Kidney (tissue), 14 donors: ENCODE results near the gene FER. TPM values are rescaled to one million over a fixed set of nuclear protein-coding genes. Genes with fewer than 3 reads are reported as not detected.
"Not testable (repeated sequence)": the region's sequence is repeated elsewhere in the genome, so short reads cannot be mapped to it uniquely, and the experiment has no call there.

Experiments used
- DNase-seq, 5 donors: peaks; one replicate each; pipeline ENCODE4 v3.0.0-alpha.2; 2013 to 2020
- FAIRE-seq: peaks from 2 replicates; lab custom pipeline; 2012; peaks lifted over from hg19 to GRCh38; lab: Jason Lieb, UNC
- H3K27ac ChIP-seq, 2 donors: one replicate each; pipeline ENCODE4 v1.7.0; 2013; ENCODE audit warnings: low read depth in 2 of 2, low read length in 2 of 2, inconsistent platforms in 1 of 2
- H3K27me3 ChIP-seq: one replicate; pipeline ENCODE4 v1.7.1; 2013; ENCODE audit warnings: low read length, inconsistent platforms; ENCODE audit not compliant: control insufficient read depth, insufficient read depth
- H3K36me3 ChIP-seq, 3 donors: one replicate each; pipeline versions ENCODE4 v1.7.0 to v1.7.1; 2013; ENCODE audit warnings: low read length in 3 of 3, control low read depth in 1 of 3, inconsistent platforms in 1 of 3; ENCODE audit not compliant: insufficient read depth in 3 of 3, control insufficient read depth in 2 of 3
- H3K4me1 ChIP-seq, 3 donors: one replicate each; pipeline versions ENCODE4 v1.7.0 to v1.7.1; 2013; ENCODE audit warnings: low read length in 3 of 3, inconsistent platforms in 1 of 3, low read depth in 1 of 3; ENCODE audit not compliant: control insufficient read depth in 2 of 3, insufficient read depth in 2 of 3
- H3K4me3 ChIP-seq, 3 donors: one replicate each; pipeline versions ENCODE4 v1.7.0 to v1.8.1; 2013; ENCODE audit warnings: low read length in 3 of 3, control low read depth in 1 of 3, inconsistent platforms in 1 of 3
- H3K9ac ChIP-seq, 3 donors: one replicate each; pipeline versions ENCODE4 v1.7.0 to v1.7.1; 2013; ENCODE audit warnings: low read length in 3 of 3, control low read depth in 1 of 3, inconsistent platforms in 1 of 3
- H3K9me3 ChIP-seq, 3 donors: one replicate each; pipeline versions ENCODE4 v1.7.0 to v1.7.1; 2013; ENCODE audit warnings: low read length in 3 of 3, control low read depth in 1 of 3, inconsistent platforms in 1 of 3; ENCODE audit not compliant: control insufficient read depth in 2 of 3, insufficient read depth in 1 of 3
- CTCF ChIP-seq: IDR thresholded peaks from 3 replicates; pipeline ENCODE4 v1.5.1; 2012; ENCODE audit warnings: mild to moderate bottlenecking, moderate library complexity, borderline replicate concordance; ENCODE audit not compliant: insufficient read depth; ENCODE audit errors: extremely low read depth
- intact Hi-C: fragments of 100-400 bp; cut with DNase I; formaldehyde crosslinking; loops from one replicate; pipeline ENCODE4 v1.11.1; 2022
- polyA plus RNA-seq: library from polyadenylated mRNA; stranded (reverse); fragments of 350-450 nt; fragmentation: Illumina TruSeq; extraction: RNeasy Lipid Tissue Mini Kit (QIAGEN cat#74804); gene quantifications from one replicate; pipeline ENCODE4 v1.2.3, GENCODE V29; 2014; ENCODE audit warnings: low read depth, low replicate concordance; ENCODE audit not compliant: insufficient read depth
- total RNA-seq: library from RNA; stranded (reverse); fragmentation: NEBNext Ultra II Directional; extraction: Animal tissue kit (Norgen Biotek cat#: 25700); gene quantifications from one replicate; pipeline ENCODE4 v1.2.1, GENCODE V29; 2021
- donor health status: control.
- donor health status: control.
- donor health status: control.
- donor health status: control.
- donor health status: control.
- donor health status: DM: yes; HTN: yes; CAD: no.
- donor health status: Normal renal cell carcinoma (clear cell type).

FER gene
- total and polyA plus RNA-seq, 2 donors from 2014 or later = 2.1 to 38.2 TPM

GRCh38 chr5:108763222-108763916 lies 15.7 kb downstream of the FER start:
- H3K4me3 ChIP-seq = no peak overlapping the region
- H3K9me3 ChIP-seq = no peaks in the 10 kb centered on the region
- H3K36me3 ChIP-seq = no peaks in the 10 kb centered on the region
- no peak overlapping the region for H3K9ac ChIP-seq
- DNase-seq (no peak), FAIRE-seq (no peak)
- peaks cover 0 to 4% (median 2%) of the 10 kb centered on the region in 3 donors for H3K4me1 ChIP-seq
- intact Hi-C loops = no loop called here
- H3K27ac ChIP-seq = no peak overlapping the region
- no peaks in the 10 kb centered on the region for H3K27me3 ChIP-seq
- no peak for TF ChIP-seq CTCF

DNA sequence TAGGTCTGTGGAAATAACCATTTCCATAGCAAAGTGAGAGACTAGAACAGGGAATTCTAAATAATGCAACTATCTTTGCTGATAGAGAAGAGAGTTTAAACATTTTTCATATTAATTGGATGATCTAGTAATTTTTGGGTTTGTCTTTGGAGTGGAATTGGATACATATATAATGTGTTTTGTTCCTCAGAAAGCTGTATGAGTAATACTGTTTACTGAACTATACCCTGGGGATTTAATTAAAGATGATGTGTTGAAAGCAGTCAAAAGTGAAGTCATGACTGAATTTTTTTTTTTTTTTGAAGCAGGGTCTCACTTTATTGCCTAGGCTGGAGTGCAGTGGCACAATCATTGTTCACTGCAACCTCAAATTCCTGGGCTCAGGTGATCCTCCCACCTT lies 17.9 kb downstream of the FER start:
- H3K9me3 ChIP-seq = no peaks in the 10 kb centered on the region
- H3K36me3 ChIP-seq = peaks cover 0 to 4% (median 0%) of the 10 kb centered on the region in 3 donors
- no peak overlapping the region for H3K4me3 ChIP-seq
- no peak for TF ChIP-seq CTCF
- DNase-seq (no peak), FAIRE-seq (no peak)
- H3K27me3 ChIP-seq = no peaks in the 10 kb centered on the region
- H3K9ac ChIP-seq = no peak overlapping the region
- H3K4me1 ChIP-seq = peaks cover 0 to 4% (median 2%) of the 10 kb centered on the region in 3 donors
- intact Hi-C loops = no loop called here
- no peak overlapping the region for H3K27ac ChIP-seq

GRCh38 chr5:108766916-108767315 lies 19.2 kb downstream of the FER start:
- H3K36me3 ChIP-seq, H3K9ac ChIP-seq, DNase-seq, intact Hi-C loops, FAIRE-seq, H3K27me3 ChIP-seq, H3K4me3 ChIP-seq, H3K27ac ChIP-seq, H3K9me3 ChIP-seq, H3K4me1 ChIP-seq: not testable (repeated sequence)

DNA sequence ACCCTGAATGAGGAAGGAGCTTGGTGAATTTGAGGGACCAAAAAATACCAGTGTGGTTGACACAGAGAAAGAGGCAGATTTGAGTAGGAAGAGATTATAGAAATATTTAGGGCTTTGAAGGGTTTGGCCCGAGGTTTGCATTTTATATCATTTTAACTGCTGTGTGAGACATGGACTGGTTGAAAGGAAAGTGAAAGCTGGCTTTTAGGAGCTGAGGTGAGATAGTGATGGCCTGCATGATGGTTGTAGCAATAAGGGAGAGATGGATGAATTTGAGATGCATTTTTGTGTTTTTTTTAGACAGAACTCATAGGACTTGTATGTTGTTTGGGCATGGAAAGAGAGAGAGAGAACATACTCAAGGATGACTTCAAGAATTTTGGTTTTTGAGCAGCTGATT lies 21.7 kb downstream of the FER start:
- Histone ChIP-seq H3K4me3 (no peak overlapping the region), H3K9ac (no peak overlapping the region), H3K36me3 (peaks cover 0 to 4% (median 0%) of the 10 kb centered on the region in 3 donors), H3K9me3 (peaks cover 0 to 2% (median 0%) of the 10 kb centered on the region in 3 donors), H3K4me1 (no peaks in the 10 kb centered on the region), H3K27me3 (no peaks in the 10 kb centered on the region), H3K27ac (no peak overlapping the region)
- no peak for TF ChIP-seq CTCF
- intact Hi-C loops = no loop called here
- no peak for FAIRE-seq
- DNase-seq = no peak
